GM06990 (cell line): ENCODE measurements around the gene PDXDC1.
"Not testable (repeated sequence)": the region's sequence is repeated elsewhere in the genome, so short reads cannot be mapped to it uniquely, and the experiment has no call there.

Experiments used
- DNase-seq: peaks from one replicate; pipeline ENCODE4 v3.0.0-alpha.2; 2011; ENCODE audit not compliant: insufficient read length; ENCODE audit errors: extremely low read depth
- H3K27me3 ChIP-seq: replicated peaks from 2 replicates; pipeline ENCODE4 v1.6.0; 2011; ENCODE audit warnings: low read length; ENCODE audit not compliant: control insufficient read depth, insufficient read depth
- H3K36me3 ChIP-seq: 2 replicates; pipeline ENCODE4 v1.5.1; 2011; ENCODE audit warnings: low read length; ENCODE audit not compliant: control insufficient read depth, insufficient read depth
- H3K4me3 ChIP-seq: replicated peaks from 2 replicates; pipeline ENCODE4 v1.5.1; 2011; ENCODE audit warnings: low read depth, mild to moderate bottlenecking, control low read depth, low read length
- CTCF ChIP-seq: IDR thresholded peaks from 2 replicates; pipeline ENCODE4 v1.5.1; 2011; ENCODE audit warnings: low read length, control low read depth, mild to moderate bottlenecking, inconsistent platforms; ENCODE audit not compliant: insufficient read depth, poor library complexity, severe bottlenecking

PDXDC1 gene

GRCh38 chr16:14974656-14975417 is at the start of gene PDXDC1:
Gene PDXDC1 (plus strand): TSS chr16:14975026. CDS start chr16:14975200, 174 bp downstream.
- not testable (repeated sequence) for H3K36me3 ChIP-seq, H3K27me3 ChIP-seq
- H3K4me3 ChIP-seq, result peak within 1 kb of the TSS; percentile 92
- DNase-seq, result peak; percentile 99

GRCh38 chr16:14928064-14928714 is 46.6 kb upstream of the PDXDC1 start:
- not testable (repeated sequence) for H3K36me3 ChIP-seq, H3K4me3 ChIP-seq, DNase-seq, H3K27me3 ChIP-seq

- H3K36me3 ChIP-seq, H3K27me3 ChIP-seq, H3K4me3 ChIP-seq, DNase-seq: not testable (repeated sequence)
Measured at GRCh38 chr16:14929176-14929575, 45.6 kb upstream of the PDXDC1 start.

GRCh38 chr16:14930246-14930645 is 44.6 kb upstream of the PDXDC1 start:
- H3K4me3 ChIP-seq, DNase-seq, H3K36me3 ChIP-seq, H3K27me3 ChIP-seq: not testable (repeated sequence)

GRCh38 chr16:14930971-14931370 is 43.9 kb upstream of the PDXDC1 start:
- H3K36me3 ChIP-seq, H3K4me3 ChIP-seq, H3K27me3 ChIP-seq, DNase-seq: not testable (repeated sequence)

GRCh38 chr16:14932581-14933375 is 42.0 kb upstream of the PDXDC1 start:
- not testable (repeated sequence) for H3K36me3 ChIP-seq, H3K27me3 ChIP-seq, DNase-seq, H3K4me3 ChIP-seq

- H3K36me3 ChIP-seq, DNase-seq, H3K4me3 ChIP-seq, H3K27me3 ChIP-seq: not testable (repeated sequence)
Measured at GRCh38 chr16:14937143-14937542, 37.7 kb upstream of the PDXDC1 start, which contains the start of gene NPIPA1. Gene NPIPA1 (plus strand): TSS chr16:14937443. CDS start chr16:14937443, 0 bp downstream.

GRCh38 chr16:14937994-14938393 is 36.8 kb upstream of the PDXDC1 start:
- not testable (repeated sequence) for H3K4me3 ChIP-seq, DNase-seq, H3K27me3 ChIP-seq, H3K36me3 ChIP-seq

GRCh38 chr16:14942686-14943085 is 32.1 kb upstream of the PDXDC1 start:
- H3K27me3 ChIP-seq, H3K4me3 ChIP-seq, DNase-seq: not testable (repeated sequence)

GRCh38 chr16:14955546-14956231 is 19.1 kb upstream of the PDXDC1 start:
- no peaks in the 10 kb centered on the region; the same call in 1 of the 2 replicates for H3K27me3 ChIP-seq
- DNase-seq, result no peak

More at GRCh38 chr16:14942686-14943085, 32.1 kb upstream of the PDXDC1 start:
- not testable (repeated sequence) for H3K36me3 ChIP-seq

More at GRCh38 chr16:14955546-14956231, 19.1 kb upstream of the PDXDC1 start:
- H3K36me3 ChIP-seq, result no peaks in the 10 kb centered on the region
- TF ChIP-seq CTCF, result no peak
- H3K4me3 ChIP-seq, result no peak overlapping the region
